ENCODE data around the gene TCERG1L.

The TCERG1L gene

GRCh38 chr10:131251146-131251541 lies 60.4 kb downstream of the TCERG1L start:
- TF ChIP-seq SPI1 (IDR thresholded peaks at IDR 0.05; ENCODE audit: borderline replicate concordance, low read depth) (no peak), REST (IDR thresholded peaks at IDR 0.05; ENCODE audit: insufficient replicate concordance, low read depth) (no peak), POLR2AphosphoS5 (IDR thresholded peaks at IDR 0.05; ENCODE audit: low read depth) (no peak), CTCF (IDR thresholded peaks at IDR 0.05; ENCODE audit: insufficient read depth, low read length) (no peak), GABPA (IDR thresholded peaks at IDR 0.05; ENCODE audit: low read depth) (no peak)
- DNase-seq (ENCODE audit: low read depth in 1 of 2, low spot score in 1 of 2): no peak
- Histone ChIP-seq H3K27ac (replicated peaks) (no peak overlapping the region), H3K27me3 (ENCODE audit: insufficient read depth, poor library complexity, severe bottlenecking) (no peaks in the 10 kb centered on the region), H3K4me3 (replicated peaks; ENCODE audit: insufficient read depth, low read length) (no peak overlapping the region)

- no peak for DNase-seq (ENCODE audit: low read depth in 1 of 2, low spot score in 1 of 2)
- no peak overlapping the region for H3K27ac ChIP-seq (replicated peaks)
- no peak for TF ChIP-seq POLR2AphosphoS5 (IDR thresholded peaks at IDR 0.05; ENCODE audit: low read depth)
- TF ChIP-seq CTCF (IDR thresholded peaks at IDR 0.05; ENCODE audit: insufficient read depth, low read length): no peak
- no peak for TF ChIP-seq SPI1 (IDR thresholded peaks at IDR 0.05; ENCODE audit: borderline replicate concordance, low read depth)
- TF ChIP-seq GABPA (IDR thresholded peaks at IDR 0.05; ENCODE audit: low read depth): no peak
- TF ChIP-seq REST (IDR thresholded peaks at IDR 0.05; ENCODE audit: insufficient replicate concordance, low read depth): no peak
Measured at GRCh38 chr10:131250454-131251145, 60.9 kb downstream of the TCERG1L start.

GRCh38 chr10:131249955-131250344 lies 61.6 kb downstream of the TCERG1L start:
- no peak for DNase-seq (ENCODE audit: low read depth in 1 of 2, low spot score in 1 of 2)
- H3K27ac ChIP-seq (replicated peaks): no peak overlapping the region
- no peaks in the 10 kb centered on the region for H3K27me3 ChIP-seq (ENCODE audit: insufficient read depth, poor library complexity, severe bottlenecking)
- no peak overlapping the region for H3K4me3 ChIP-seq (replicated peaks; ENCODE audit: insufficient read depth, low read length)
- TF ChIP-seq REST (IDR thresholded peaks at IDR 0.05; ENCODE audit: insufficient replicate concordance, low read depth) (no peak), CTCF (IDR thresholded peaks at IDR 0.05; ENCODE audit: insufficient read depth, low read length) (no peak), POLR2AphosphoS5 (IDR thresholded peaks at IDR 0.05; ENCODE audit: low read depth) (no peak), GABPA (IDR thresholded peaks at IDR 0.05; ENCODE audit: low read depth) (no peak), SPI1 (IDR thresholded peaks at IDR 0.05; ENCODE audit: borderline replicate concordance, low read depth) (no peak)

More at GRCh38 chr10:131250454-131251145, 60.9 kb downstream of the TCERG1L start:
- no peak overlapping the region for H3K4me3 ChIP-seq (replicated peaks; ENCODE audit: insufficient read depth, low read length)
- H3K27me3 ChIP-seq (ENCODE audit: insufficient read depth, poor library complexity, severe bottlenecking): no peaks in the 10 kb centered on the region
